Hair follicular keratinocyte (primary cell): ENCODE measurements around the gene ARL17B. TPM values are rescaled to one million over a fixed set of nuclear protein-coding genes. Genes with fewer than 3 reads are reported as not detected.

Experiments
- total RNA-seq: library from RNA; depleted of rRNA; stranded (reverse); fragments of >200 nt; gene quantifications from 2 replicates; pipeline ENCODE4 v1.2.3, GENCODE V29; 2015

The ARL17B gene
- 8.0 and 13.9 TPM in 2 replicates for total RNA-seq

GRCh38 chr17:46361755-46362154 lies at the start of gene ARL17B:
TSS of gene ARL17B (minus strand) at chr17:46361766. CDS start at chr17:46358397, 3,369 bp downstream.

GRCh38 chr17:46294831-46295230 lies 66.7 kb downstream of the ARL17B start, which contains the start of gene LRRC37A:
TSS of gene LRRC37A (plus strand) at chr17:46295131. CDS start at chr17:46295134, 3 bp downstream.

Other genes with a start within 250 kb of the ARL17B start
- gene KANSL1, start 168.3 kb downstream of the ARL17B start, total RNA-seq, result 22.8 and 30.8 TPM in 2 replicates
- 0.65 and 1.1 TPM in 2 replicates for gene LRRC37A, start 66.6 kb downstream of the ARL17B start, total RNA-seq
- 2.8 and 3.4 TPM in 2 replicates for gene LRRC37A2, start 150.7 kb upstream of the ARL17B start, total RNA-seq
- gene ARL17A, start 217.9 kb upstream of the ARL17B start, total RNA-seq, result 4.6 and 5.7 TPM in 2 replicates
- 11.0 and 14.3 TPM in 2 replicates for gene NSF, start 228.9 kb upstream of the ARL17B start, total RNA-seq